Gastrocnemius medialis (tissue), 4 donors: ENCODE data around the gene B4GALT5. TPM values are rescaled to one million over a fixed set of nuclear protein-coding genes. Genes with fewer than 3 reads are reported as not detected.
"Not testable (repeated sequence)": the region's sequence is repeated elsewhere in the genome, so short reads cannot be mapped to it uniquely, and the experiment has no call there.

Experiments used
- ATAC-seq, 2 donors: fragments of 150-250 bp; one replicate each; pipeline ENCODE4 v1.9.1; 2016
- DNase-seq, 2 donors: peaks; one replicate each; pipeline ENCODE4 v3.0.0-alpha.2; 2019
- H3K27ac ChIP-seq, 4 donors: fragments of 200-600 bp; sonication (generic); 1 replicate in 1 of 4; 2 replicates in 3 of 4; pipeline ENCODE4 v1.5.1; 2016 to 2018; ENCODE audit warnings: mild to moderate bottlenecking in 2 of 4, moderate library complexity in 1 of 4
- H3K27me3 ChIP-seq, 3 donors: fragments of 200-600 bp; sonication (generic) in 2 of 3; 1 replicate in 1 of 3; 2 replicates in 2 of 3; pipeline versions ENCODE4 v1.5.1 to v1.6.0; 2016 to 2019; ENCODE audit warnings: mild to moderate bottlenecking in 1 of 3, moderate library complexity in 1 of 3
- H3K36me3 ChIP-seq, 2 donors: fragments of 200-600 bp; sonication (generic) in 1 of 2; one replicate each; pipeline ENCODE4 v1.5.1; 2017 to 2018
- H3K4me1 ChIP-seq, 2 donors: fragments of 200-600 bp; sonication (generic) in 1 of 2; one replicate each; pipeline ENCODE4 v1.5.1; 2016 to 2017; ENCODE audit warnings: mild to moderate bottlenecking in 2 of 2
- H3K4me3 ChIP-seq, 4 donors: fragments of 200-600 bp; sonication (generic) in 3 of 4; 1 replicate in 1 of 4; 2 replicates in 3 of 4; pipeline ENCODE4 v1.5.1; 2016 to 2019; ENCODE audit warnings: mild to moderate bottlenecking in 2 of 4
- H3K9me3 ChIP-seq, 3 donors: fragments of 200-600 bp; sonication (generic) in 2 of 3; 1 replicate in 1 of 3; 2 replicates in 2 of 3; pipeline ENCODE4 v1.5.1; 2016 to 2019
- POLR2A ChIP-seq, 2 donors: fragments of 450-650 bp; IDR thresholded peaks; one replicate each; pipeline ENCODE4 v1.6.1; 2017; ENCODE audit warnings: antibody characterized with exemption in 2 of 2, mild to moderate bottlenecking in 2 of 2, moderate library complexity in 2 of 2
- in situ Hi-C, 4 donors: fragments of 200-750 bp; cut with MboI; loops; one replicate each; pipeline versions ENCODE4 v1.15.0 to v1.8.0; 2017; ENCODE audit warnings: low sequenced_read_pairs in 4 of 4
- intact Hi-C: fragments of 100-400 bp; cut with DNase I; formaldehyde crosslinking; loops from one replicate; pipeline ENCODE4 v1.15.1; 2023; ENCODE audit warnings: low total_unique reads
- total RNA-seq, 4 donors: library from RNA; depleted of rRNA; stranded (reverse); fragments of >200 nt; gene quantifications; one replicate each; pipeline versions ENCODE4 v1.1.0 to v1.2.3, GENCODE V29; 2016
- TF ChIP-seq, protein P1 (sequence below), 5 experiments: fragments of 450-650 bp in 3 of 5; fragments of 200-600 bp in 2 of 5; sonication (generic) in 2 of 5; IDR thresholded peaks in 4 of 5; conservative IDR thresholded peaks in 1 of 5; 1 replicate in 4 of 5; 2 replicates in 1 of 5; pipeline ENCODE4 v1.5.1; 2016 to 2019; ENCODE audit warnings: antibody characterized with exemption in 5 of 5, mild to moderate bottlenecking in 3 of 5, moderate library complexity in 3 of 5

B4GALT5 gene
- total RNA-seq, 4 donors from 2014 or later = 27.6 to 75.2 (median 56.4) TPM

GRCh38 chr20:49620364-49621240, 93.1 kb downstream of the B4GALT5 start:
- in situ Hi-C loops = no loop called here
- no peak for TF ChIP-seq POLR2A (IDR thresholded peaks at IDR 0.05)
- TF ChIP-seq, protein P1, sequence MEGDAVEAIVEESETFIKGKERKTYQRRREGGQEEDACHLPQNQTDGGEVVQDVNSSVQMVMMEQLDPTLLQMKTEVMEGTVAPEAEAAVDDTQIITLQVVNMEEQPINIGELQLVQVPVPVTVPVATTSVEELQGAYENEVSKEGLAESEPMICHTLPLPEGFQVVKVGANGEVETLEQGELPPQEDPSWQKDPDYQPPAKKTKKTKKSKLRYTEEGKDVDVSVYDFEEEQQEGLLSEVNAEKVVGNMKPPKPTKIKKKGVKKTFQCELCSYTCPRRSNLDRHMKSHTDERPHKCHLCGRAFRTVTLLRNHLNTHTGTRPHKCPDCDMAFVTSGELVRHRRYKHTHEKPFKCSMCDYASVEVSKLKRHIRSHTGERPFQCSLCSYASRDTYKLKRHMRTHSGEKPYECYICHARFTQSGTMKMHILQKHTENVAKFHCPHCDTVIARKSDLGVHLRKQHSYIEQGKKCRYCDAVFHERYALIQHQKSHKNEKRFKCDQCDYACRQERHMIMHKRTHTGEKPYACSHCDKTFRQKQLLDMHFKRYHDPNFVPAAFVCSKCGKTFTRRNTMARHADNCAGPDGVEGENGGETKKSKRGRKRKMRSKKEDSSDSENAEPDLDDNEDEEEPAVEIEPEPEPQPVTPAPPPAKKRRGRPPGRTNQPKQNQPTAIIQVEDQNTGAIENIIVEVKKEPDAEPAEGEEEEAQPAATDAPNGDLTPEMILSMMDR (IDR thresholded peaks at IDR 0.05 in 4 of 5, conservative IDR thresholded peaks at IDR 0.05 in 1 of 5) = no peak

DNA sequence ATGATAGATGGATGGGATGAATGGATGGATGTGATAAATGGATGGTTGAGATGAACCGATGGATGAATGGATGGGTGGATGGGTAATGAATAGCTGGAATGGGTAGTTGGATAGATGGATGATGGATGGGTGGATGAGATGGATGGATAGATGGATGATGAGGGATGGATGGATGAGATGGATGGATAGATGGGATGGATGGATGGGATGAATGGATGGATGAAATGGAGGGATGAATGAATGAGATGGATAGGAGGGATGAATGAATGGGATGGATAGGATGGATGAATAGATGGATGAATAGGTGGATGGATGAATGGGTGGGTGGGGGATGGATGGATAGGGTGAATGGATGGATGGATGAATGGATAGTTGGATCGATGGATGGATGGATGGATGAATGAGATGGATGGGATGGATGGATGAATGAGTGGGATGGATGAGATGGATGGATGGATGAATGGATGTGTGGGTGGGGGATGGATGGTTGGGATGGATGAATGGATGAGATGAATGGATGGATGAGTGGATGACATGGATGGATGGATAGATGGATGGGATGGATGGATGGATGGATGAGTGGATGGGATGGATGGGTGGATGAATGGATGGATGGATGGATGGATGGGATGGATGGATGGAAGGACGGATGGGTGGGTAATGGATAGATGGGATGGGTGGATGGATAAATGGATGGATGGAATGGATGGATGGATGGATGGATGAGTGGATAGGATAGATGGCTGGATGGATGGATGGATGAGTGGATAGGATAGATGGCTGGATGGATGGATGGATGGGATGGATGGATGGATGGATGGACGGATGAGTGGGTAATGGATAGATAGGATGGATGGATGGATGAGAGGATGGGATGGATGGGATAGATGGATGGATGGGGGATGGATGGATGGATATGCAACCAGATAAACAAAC, 94.3 kb downstream of the B4GALT5 start:
- Histone ChIP-seq H3K27ac (no peak overlapping the region), H3K9me3 (no peaks in the 10 kb centered on the region), H3K27me3 (no peaks in the 10 kb centered on the region), H3K4me1 (peaks cover 0 to 4% of the 10 kb centered on the region in 2 donors), H3K4me3 (no peak overlapping the region), H3K36me3 (no peaks in the 10 kb centered on the region)
- in situ Hi-C loops = loop anchor here in 2 of 4 donors (10.0 kb wide), 1 partner anchor 225 kb away; no protein-coding TSS in a partner anchor
- DNase-seq (no peak), ATAC-seq (no peak)
- TF ChIP-seq, protein P1 (IDR thresholded peaks at IDR 0.05 in 4 of 5, conservative IDR thresholded peaks at IDR 0.05 in 1 of 5) = no peak
- TF ChIP-seq POLR2A (IDR thresholded peaks at IDR 0.05) = no peak
- intact Hi-C loops = loop anchor here (10.0 kb wide), 1 partner anchor 145 kb away; no protein-coding TSS in a partner anchor

More at GRCh38 chr20:49620364-49621240, 93.1 kb downstream of the B4GALT5 start:
- intact Hi-C loops = no loop called here
- no peaks in the 10 kb centered on the region for H3K9me3 ChIP-seq
- no peaks in the 10 kb centered on the region for H3K27me3 ChIP-seq
- peaks cover 1 to 3% of the 10 kb centered on the region in 2 donors for H3K4me1 ChIP-seq
- no peak overlapping the region for H3K27ac ChIP-seq
- no peak overlapping the region for H3K4me3 ChIP-seq
- DNase-seq = no peak
- H3K36me3 ChIP-seq = no peaks in the 10 kb centered on the region
- no peak for ATAC-seq

DNA sequence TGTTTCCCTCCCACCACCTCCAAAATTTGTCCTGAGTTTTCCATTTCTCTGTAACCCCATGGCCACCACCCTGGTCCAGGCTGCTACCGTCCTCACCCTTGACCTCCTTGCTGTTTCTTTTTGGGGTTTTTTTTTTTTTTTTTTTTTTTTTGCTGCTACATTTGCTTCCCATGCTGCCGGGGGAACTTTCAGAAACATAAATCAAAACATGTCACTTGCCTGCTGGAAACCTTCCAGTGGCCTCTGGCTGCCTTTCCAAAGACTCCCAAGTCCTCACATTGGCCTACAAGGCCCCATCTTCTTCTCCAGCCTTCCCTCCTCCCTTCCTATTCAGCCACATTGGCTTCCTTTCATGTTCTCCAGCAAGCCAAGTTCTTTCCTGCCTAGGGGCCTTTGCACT, 95.4 kb downstream of the B4GALT5 start:
- DNase-seq (no peak), ATAC-seq (no peak)
- H3K9me3 ChIP-seq = no peaks in the 10 kb centered on the region
- intact Hi-C loops = loop anchor here (10.0 kb wide), 1 partner anchor 147 kb away; no protein-coding TSS in a partner anchor
- H3K27ac ChIP-seq = no peak overlapping the region
- peaks cover 0 to 4% of the 10 kb centered on the region in 2 donors for H3K4me1 ChIP-seq
- TF ChIP-seq, protein P1 (IDR thresholded peaks at IDR 0.05 in 4 of 5, conservative IDR thresholded peaks at IDR 0.05 in 1 of 5) = no peak
- H3K4me3 ChIP-seq = no peak overlapping the region
- H3K36me3 ChIP-seq = no peaks in the 10 kb centered on the region
- no peaks in the 10 kb centered on the region for H3K27me3 ChIP-seq
- in situ Hi-C loops = loop anchor here in 2 of 4 donors (10.0 kb wide), 1 partner anchor 227 kb away; no protein-coding TSS in a partner anchor

- intact Hi-C loops (loop anchor here (10.0 kb wide), 1 partner anchor 147 kb away; no protein-coding TSS in a partner anchor), in situ Hi-C loops (loop anchor here in 2 of 4 donors (10.0 kb wide), 1 partner anchor 227 kb away; no protein-coding TSS in a partner anchor)
- not testable (repeated sequence) for H3K27ac ChIP-seq, DNase-seq, H3K9me3 ChIP-seq, H3K4me3 ChIP-seq, H3K4me1 ChIP-seq, H3K36me3 ChIP-seq, H3K27me3 ChIP-seq, ATAC-seq
Measured at GRCh38 chr20:49617394-49617793, 96.3 kb downstream of the B4GALT5 start.
